ENCODE data around the gene GP1BA.

GP1BA gene

DNA sequence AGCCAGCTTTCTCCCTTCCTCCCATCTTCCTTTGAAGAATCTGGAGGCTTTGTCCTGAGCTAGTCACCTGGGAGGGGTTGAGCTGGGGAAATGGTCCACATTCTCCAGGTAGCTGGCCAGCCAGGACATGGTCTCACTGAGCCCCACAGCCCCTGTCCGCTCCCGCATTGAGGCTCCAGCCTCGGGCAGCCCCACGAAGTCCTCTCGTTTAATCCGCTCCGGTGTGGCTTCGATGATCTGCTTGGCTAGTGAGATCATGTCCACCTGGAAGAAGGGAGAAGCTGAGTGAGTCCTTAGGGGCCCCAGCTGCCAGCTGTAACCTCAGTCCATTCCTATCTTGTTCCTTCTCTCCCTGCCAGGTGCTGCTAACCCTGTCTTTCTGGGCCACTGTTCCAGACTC lies 38.2 kb downstream of the GP1BA start:
- ChIA-PET POLR2A (interaction anchor here (0.5 to 11.3 kb wide), 5 partner anchors 16 to 158 kb away, joined by 3 to 358 read pairs (median 5); partner anchors contain the start of genes CAMTA2, ENO3, PFN1 and RNF167), CTCF (interaction anchor here (1.5 to 2.0 kb wide), 3 partner anchors 10 to 61 kb away, joined by 5 to 10 read pairs (median 9); partner anchors contain the start of gene CAMTA2)
- TF ChIP-seq ZNF266 (tag by site-specific recombination; IDR thresholded peaks at IDR 0.05; ENCODE audit: low read depth) (no peak), ZNF133 (tag by site-specific recombination; IDR thresholded peaks at IDR 0.05) (no peak), ZBTB8A (tag by site-specific recombination; IDR thresholded peaks at IDR 0.05) (no peak), ZNF394 (tag by site-specific recombination; IDR thresholded peaks at IDR 0.05; ENCODE audit: borderline replicate concordance) (peak; percentile 72), ZNF202 (tag by site-specific recombination; IDR thresholded peaks at IDR 0.05; ENCODE audit: borderline replicate concordance) (no peak), PRDM1 (tag by site-specific recombination; IDR thresholded peaks at IDR 0.05) (0 out of 2 replicates have a peak, but pooled peaks have one; percentile 3), ZFP3 (tag by site-specific recombination; IDR thresholded peaks at IDR 0.05; ENCODE audit: low read depth) (no peak), ZNF114 (tag by site-specific recombination; IDR thresholded peaks at IDR 0.05) (no peak), ZNF837 (tag by site-specific recombination; IDR thresholded peaks at IDR 0.05) (no peak), ZNF335 (tag by site-specific recombination; conservative IDR thresholded peaks at IDR 0.05) (no peak), ZNF555 (tag by site-specific recombination; conservative IDR thresholded peaks at IDR 0.05) (no peak), ZNF23 (tag by site-specific recombination; IDR thresholded peaks at IDR 0.05; ENCODE audit: borderline replicate concordance) (no peak), SP3 (tag by site-specific recombination; IDR thresholded peaks at IDR 0.05) (no peak), ZNF350 (tag by site-specific recombination; IDR thresholded peaks at IDR 0.05) (no peak), ZNF830 (tag by site-specific recombination; IDR thresholded peaks at IDR 0.05; ENCODE audit: low read depth) (no peak), ZNF843 (tag by site-specific recombination; IDR thresholded peaks at IDR 0.05) (no peak)
- TF ChIP-seq, protein P1, sequence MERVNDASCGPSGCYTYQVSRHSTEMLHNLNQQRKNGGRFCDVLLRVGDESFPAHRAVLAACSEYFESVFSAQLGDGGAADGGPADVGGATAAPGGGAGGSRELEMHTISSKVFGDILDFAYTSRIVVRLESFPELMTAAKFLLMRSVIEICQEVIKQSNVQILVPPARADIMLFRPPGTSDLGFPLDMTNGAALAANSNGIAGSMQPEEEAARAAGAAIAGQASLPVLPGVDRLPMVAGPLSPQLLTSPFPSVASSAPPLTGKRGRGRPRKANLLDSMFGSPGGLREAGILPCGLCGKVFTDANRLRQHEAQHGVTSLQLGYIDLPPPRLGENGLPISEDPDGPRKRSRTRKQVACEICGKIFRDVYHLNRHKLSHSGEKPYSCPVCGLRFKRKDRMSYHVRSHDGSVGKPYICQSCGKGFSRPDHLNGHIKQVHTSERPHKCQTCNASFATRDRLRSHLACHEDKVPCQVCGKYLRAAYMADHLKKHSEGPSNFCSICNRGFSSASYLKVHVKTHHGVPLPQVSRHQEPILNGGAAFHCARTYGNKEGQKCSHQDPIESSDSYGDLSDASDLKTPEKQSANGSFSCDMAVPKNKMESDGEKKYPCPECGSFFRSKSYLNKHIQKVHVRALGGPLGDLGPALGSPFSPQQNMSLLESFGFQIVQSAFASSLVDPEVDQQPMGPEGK (tag by site-specific recombination; IDR thresholded peaks at IDR 0.05): no peak
- peaks cover 3% of the 10 kb centered on the region; the same call in 1 of the 2 replicates for H3K9me3 ChIP-seq (ENCODE audit: control insufficient read depth, insufficient read depth, low read depth, low read length)
- peaks cover 15% of the 10 kb centered on the region for H3K4me1 ChIP-seq (ENCODE audit: control insufficient read depth, insufficient read depth, low read length)
- H3K27ac ChIP-seq (ENCODE audit: extremely low read depth, low read depth, low read length): 0 out of 2 replicates have a peak overlapping the region, but pooled peaks have one; percentile 37
- peaks cover 34 to 65% of the 10 kb centered on the region in 2 experiments for H3K36me3 ChIP-seq (ENCODE audit: control insufficient read depth in 2 of 2, insufficient read depth in 1 of 2, low read length in 2 of 2)
- H3K4me3 ChIP-seq (ENCODE audit: low read depth, low read length): no peak overlapping the region

DNA sequence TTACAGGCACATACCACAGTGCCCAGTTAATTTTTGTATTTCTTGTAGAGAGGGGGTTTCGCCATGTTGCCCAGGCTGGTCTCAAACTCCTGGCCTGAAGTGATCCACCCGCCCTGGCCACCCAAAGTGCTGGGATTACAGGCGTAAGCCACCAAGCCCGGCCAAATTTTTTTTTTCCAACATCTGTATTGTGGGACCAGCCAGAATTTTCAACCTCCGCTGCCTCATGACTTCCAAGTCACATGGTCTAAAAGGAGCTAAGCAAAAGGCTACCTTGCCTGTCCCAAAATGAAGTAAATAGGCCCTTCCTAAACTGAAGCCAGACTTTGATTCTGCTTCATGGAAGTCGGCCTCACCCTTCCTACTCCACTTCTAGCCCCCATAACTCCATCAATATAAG lies 39.7 kb downstream of the GP1BA start:
- H3K9me3 ChIP-seq (ENCODE audit: control insufficient read depth, insufficient read depth, low read depth, low read length): no peaks in the 10 kb centered on the region
- H3K4me3 ChIP-seq (ENCODE audit: low read depth, low read length): no peak overlapping the region
- peaks cover 36 to 72% of the 10 kb centered on the region in 2 experiments for H3K36me3 ChIP-seq (ENCODE audit: control insufficient read depth in 2 of 2, insufficient read depth in 1 of 2, low read length in 2 of 2)
- no peak overlapping the region for H3K27ac ChIP-seq (ENCODE audit: extremely low read depth, low read depth, low read length)
- CTCF ChIA-PET: interaction anchor here (0.8 to 1.9 kb wide), 4 partner anchors 9 to 91 kb away, joined by 4 to 10 read pairs (median 6); partner anchors contain the start of gene CAMTA2
- POLR2A ChIA-PET: interaction anchor here (0.6 to 11.3 kb wide), 3 partner anchors 12 to 32 kb away, joined by 4 to 358 read pairs (median 4); partner anchors contain the start of genes ENO3, PFN1, RNF167 and SLC25A11
- peaks cover 10% of the 10 kb centered on the region for H3K4me1 ChIP-seq (ENCODE audit: control insufficient read depth, insufficient read depth, low read length)
- TF ChIP-seq GFI1B (tag by site-specific recombination; IDR thresholded peaks at IDR 0.05) (no peak), ZNF791 (tag by site-specific recombination; IDR thresholded peaks at IDR 0.05) (no peak), GLIS1 (tag by site-specific recombination; IDR thresholded peaks at IDR 0.05) (no peak), ZNF19 (tag by site-specific recombination; IDR thresholded peaks at IDR 0.05; ENCODE audit: low read depth) (no peak), ZNF324 (tag by site-specific recombination; IDR thresholded peaks at IDR 0.05) (no peak), ZBTB1 (tag by site-specific recombination; IDR thresholded peaks at IDR 0.05) (no peak), ZFP41 (tag by site-specific recombination; IDR thresholded peaks at IDR 0.05; ENCODE audit: borderline replicate concordance) (no peak), MZF1 (tag by site-specific recombination; IDR thresholded peaks at IDR 0.05; ENCODE audit: borderline replicate concordance) (no peak), ZNF394 (tag by site-specific recombination; IDR thresholded peaks at IDR 0.05; ENCODE audit: borderline replicate concordance) (no peak)
- TF ChIP-seq, protein P2, sequence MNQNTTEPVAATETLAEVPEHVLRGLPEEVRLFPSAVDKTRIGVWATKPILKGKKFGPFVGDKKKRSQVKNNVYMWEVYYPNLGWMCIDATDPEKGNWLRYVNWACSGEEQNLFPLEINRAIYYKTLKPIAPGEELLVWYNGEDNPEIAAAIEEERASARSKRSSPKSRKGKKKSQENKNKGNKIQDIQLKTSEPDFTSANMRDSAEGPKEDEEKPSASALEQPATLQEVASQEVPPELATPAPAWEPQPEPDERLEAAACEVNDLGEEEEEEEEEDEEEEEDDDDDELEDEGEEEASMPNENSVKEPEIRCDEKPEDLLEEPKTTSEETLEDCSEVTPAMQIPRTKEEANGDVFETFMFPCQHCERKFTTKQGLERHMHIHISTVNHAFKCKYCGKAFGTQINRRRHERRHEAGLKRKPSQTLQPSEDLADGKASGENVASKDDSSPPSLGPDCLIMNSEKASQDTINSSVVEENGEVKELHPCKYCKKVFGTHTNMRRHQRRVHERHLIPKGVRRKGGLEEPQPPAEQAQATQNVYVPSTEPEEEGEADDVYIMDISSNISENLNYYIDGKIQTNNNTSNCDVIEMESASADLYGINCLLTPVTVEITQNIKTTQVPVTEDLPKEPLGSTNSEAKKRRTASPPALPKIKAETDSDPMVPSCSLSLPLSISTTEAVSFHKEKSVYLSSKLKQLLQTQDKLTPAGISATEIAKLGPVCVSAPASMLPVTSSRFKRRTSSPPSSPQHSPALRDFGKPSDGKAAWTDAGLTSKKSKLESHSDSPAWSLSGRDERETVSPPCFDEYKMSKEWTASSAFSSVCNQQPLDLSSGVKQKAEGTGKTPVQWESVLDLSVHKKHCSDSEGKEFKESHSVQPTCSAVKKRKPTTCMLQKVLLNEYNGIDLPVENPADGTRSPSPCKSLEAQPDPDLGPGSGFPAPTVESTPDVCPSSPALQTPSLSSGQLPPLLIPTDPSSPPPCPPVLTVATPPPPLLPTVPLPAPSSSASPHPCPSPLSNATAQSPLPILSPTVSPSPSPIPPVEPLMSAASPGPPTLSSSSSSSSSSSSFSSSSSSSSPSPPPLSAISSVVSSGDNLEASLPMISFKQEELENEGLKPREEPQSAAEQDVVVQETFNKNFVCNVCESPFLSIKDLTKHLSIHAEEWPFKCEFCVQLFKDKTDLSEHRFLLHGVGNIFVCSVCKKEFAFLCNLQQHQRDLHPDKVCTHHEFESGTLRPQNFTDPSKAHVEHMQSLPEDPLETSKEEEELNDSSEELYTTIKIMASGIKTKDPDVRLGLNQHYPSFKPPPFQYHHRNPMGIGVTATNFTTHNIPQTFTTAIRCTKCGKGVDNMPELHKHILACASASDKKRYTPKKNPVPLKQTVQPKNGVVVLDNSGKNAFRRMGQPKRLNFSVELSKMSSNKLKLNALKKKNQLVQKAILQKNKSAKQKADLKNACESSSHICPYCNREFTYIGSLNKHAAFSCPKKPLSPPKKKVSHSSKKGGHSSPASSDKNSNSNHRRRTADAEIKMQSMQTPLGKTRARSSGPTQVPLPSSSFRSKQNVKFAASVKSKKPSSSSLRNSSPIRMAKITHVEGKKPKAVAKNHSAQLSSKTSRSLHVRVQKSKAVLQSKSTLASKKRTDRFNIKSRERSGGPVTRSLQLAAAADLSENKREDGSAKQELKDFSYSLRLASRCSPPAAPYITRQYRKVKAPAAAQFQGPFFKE (tag by site-specific recombination; IDR thresholded peaks at IDR 0.05; ENCODE audit: borderline replicate concordance): no peak
- TF ChIP-seq, protein P1 (tag by site-specific recombination; IDR thresholded peaks at IDR 0.05): no peak

Data from HEK293 (cell line).